Ovary (tissue), 3 donors: Measurements from ENCODE around the gene CDH23.

Experiments used
- CTCF ChIP-seq, 3 donors: fragments of 450-650 bp in 2 of 3; fragments of 200-600 bp in 1 of 3; IDR thresholded peaks; one replicate each; pipeline versions ENCODE4 v1.5.1 to v1.8.0; 2016 to 2022; ENCODE audit warnings: antibody characterized with exemption in 3 of 3, mild to moderate bottlenecking in 1 of 3
- EP300 ChIP-seq: sonication (generic); formaldehyde crosslinking; IDR thresholded peaks from one replicate; pipeline ENCODE4 v1.6.1; 2017; ENCODE audit warnings: antibody characterized with exemption
- POLR2A ChIP-seq: fragments of 450-650 bp; IDR thresholded peaks from one replicate; pipeline ENCODE4 v1.6.1; 2017; ENCODE audit warnings: antibody characterized with exemption, mild to moderate bottlenecking, moderate library complexity
- donor health status: DM: no; HTN: no; CAD: no.

GRCh38 chr10:71486484-71487114 is 89.9 kb downstream of the CDH23 start:
- TF ChIP-seq EP300, result no peak
- no peak for TF ChIP-seq CTCF (IDR thresholded peaks at IDR 0.05)
- TF ChIP-seq POLR2A, result no peak
